ENCODE results near the gene PAX2.

- no peak for TF ChIP-seq CTCF (IDR thresholded peaks at IDR 0.05)
- TF ChIP-seq EP300 (IDR thresholded peaks at IDR 0.05): no peak
- TF ChIP-seq POLR2A (IDR thresholded peaks at IDR 0.05): no peak
- no peak for TF ChIP-seq POLR2AphosphoS5 (IDR thresholded peaks at IDR 0.05)
Observed at GRCh38 chr10:100736144-100736808, 9.1 kb upstream of the PAX2 start.
